Measurements from ENCODE around the gene CISTR.

- no peak for TF ChIP-seq GATA2 (IDR thresholded peaks at IDR 0.05; ENCODE audit: low read depth, low read length)
- TF ChIP-seq GATA3 (IDR thresholded peaks at IDR 0.05; ENCODE audit: low read depth, low read length) = no peak
These were observed 8.3 kb downstream of the CISTR start for GRCh38 chr12:53743266-53744129.
